ENCODE results near the gene BRD7. TPM values are rescaled to one million over a fixed set of nuclear protein-coding genes. Genes with fewer than 3 reads are reported as not detected.

The BRD7 gene
- total and polyA plus RNA-seq, 7 experiments from 2014 or later = 34.5 to 91.1 (median 84.4) TPM

DNA sequence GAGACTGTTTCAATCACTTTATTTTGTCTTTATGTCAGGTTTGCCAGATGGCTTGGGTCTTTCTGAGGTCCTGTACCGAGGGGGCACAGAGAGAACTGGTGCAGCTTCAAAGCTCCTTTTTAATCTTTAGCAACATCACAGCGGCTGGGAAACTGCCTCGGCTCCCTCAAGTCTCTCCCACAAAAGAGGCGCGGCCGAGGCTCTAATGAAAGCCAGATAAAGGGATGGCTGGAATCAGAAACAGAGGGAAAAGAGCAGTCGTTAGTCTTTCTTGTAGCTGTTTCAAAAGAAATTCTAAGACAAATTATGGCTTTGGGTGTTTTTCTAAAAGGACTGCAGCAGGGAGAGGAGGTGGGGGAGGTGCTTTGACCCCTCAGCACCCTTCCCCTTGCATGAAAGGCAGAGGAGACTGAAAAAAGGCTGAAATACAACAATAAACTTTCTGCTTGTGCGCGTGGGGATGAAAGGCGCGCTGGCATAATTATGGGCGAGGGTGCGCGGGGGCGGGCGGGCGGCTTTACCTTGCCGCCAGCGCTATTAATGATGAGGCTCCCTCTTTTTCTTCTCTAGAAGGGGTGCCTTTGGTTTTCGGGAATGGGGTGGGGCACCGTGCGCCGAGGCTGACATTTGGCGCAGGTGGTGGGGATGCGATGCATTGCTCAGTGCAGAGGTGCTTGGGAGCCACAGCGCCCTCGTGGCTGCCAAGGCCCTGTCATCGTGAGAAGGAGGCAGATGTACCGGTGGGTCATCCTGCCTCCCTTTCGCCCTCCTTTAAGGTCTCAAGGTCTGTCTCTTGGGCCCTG, 22.3 kb upstream of the BRD7 start:
- DNase-seq = no peak
- Histone ChIP-seq H3K4me1 (ENCODE audit: control insufficient read depth in 2 of 2, insufficient read depth in 2 of 2, low read length in 2 of 2) (peaks cover 0 to 11% of the 10 kb centered on the region in 2 donors), H3K36me3 (ENCODE audit: control insufficient read depth in 2 of 3, insufficient read depth in 3 of 3, low read length in 3 of 3) (no peaks in the 10 kb centered on the region), H3K27me3 (ENCODE audit: control insufficient read depth in 2 of 2, insufficient read depth in 2 of 2, low read length in 2 of 2) (no peaks in the 10 kb centered on the region), H3K9me3 (ENCODE audit: control insufficient read depth in 2 of 3, low read length in 3 of 3) (no peaks in the 10 kb centered on the region), H3K27ac (ENCODE audit: low read depth, low read length) (no peak overlapping the region), H3K4me3 (ENCODE audit: low read length) (no peak overlapping the region)
- H3K4me3 Mint-ChIP-seq = no peak overlapping the region
- peaks cover 0 to 4% (median 0%) of the 10 kb centered on the region in 5 donors for H3K27me3 Mint-ChIP-seq
- H3K9me3 Mint-ChIP-seq = peaks cover 0 to 1% (median 0%) of the 10 kb centered on the region in 11 donors
- no peaks in the 10 kb centered on the region for H3K36me3 Mint-ChIP-seq
- no peak for ATAC-seq
- H3K27ac Mint-ChIP-seq = no peak overlapping the region
- intact Hi-C loops (cut with micrococcal nuclease) = no loop called here
- peaks cover 5 to 21% (median 13%) of the 10 kb centered on the region in 7 donors for H3K4me1 Mint-ChIP-seq
- CTCF ChIA-PET = no interaction called here
- POLR2A ChIA-PET = no interaction called here

DNA sequence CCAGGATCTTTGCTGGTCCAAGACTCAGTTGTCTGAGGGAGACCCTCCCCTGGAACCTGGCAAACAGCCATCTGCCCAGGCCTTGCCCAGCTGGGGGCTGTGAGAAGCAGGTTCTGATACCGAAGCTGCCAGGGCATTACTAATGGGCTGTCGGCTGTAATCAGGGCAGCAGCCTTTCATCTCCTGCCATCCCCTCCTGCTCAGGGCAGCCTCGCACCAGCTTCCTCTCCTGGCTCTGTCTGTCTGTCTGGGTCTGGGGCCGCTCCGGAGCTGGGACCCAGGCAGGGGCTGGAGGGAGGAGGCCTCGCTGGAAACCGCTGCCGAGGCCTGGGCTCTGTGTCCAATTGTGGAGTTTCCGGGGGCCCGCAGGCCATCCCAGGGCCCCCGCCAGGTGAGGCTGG, 21.6 kb upstream of the BRD7 start:
- ChIA-PET POLR2A (no interaction called here), CTCF (no interaction called here)
- no peaks in the 10 kb centered on the region for H3K9me3 ChIP-seq (ENCODE audit: control insufficient read depth in 2 of 3, low read length in 3 of 3)

DNA sequence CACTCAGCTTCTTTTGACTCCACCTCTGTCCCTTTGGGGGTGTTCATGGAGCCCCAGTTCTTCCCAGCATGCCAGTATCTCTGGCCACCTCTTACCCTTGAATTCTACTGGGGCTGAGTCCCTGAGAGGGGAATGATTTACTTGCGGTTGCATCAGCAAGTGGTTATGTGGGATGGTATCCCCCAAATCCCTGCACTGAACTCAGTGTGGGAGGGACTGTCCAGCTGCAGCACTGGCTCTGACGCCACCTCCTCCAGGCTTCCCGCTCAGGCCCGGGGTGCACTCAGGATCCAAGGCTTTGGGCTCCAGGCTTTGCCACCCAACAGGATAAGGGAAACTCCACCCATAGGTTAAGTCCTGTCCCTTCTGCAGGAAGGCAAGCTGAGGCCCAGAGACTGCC, 21.1 kb upstream of the BRD7 start:
- H3K4me1 ChIP-seq (ENCODE audit: control insufficient read depth in 2 of 2, insufficient read depth in 2 of 2, low read length in 2 of 2) = peaks cover 0 to under 1% of the 10 kb centered on the region in 2 donors
- ChIA-PET POLR2A (no interaction called here), CTCF (no interaction called here)
- Mint-ChIP-seq H3K4me1 (peaks cover 0 to 9% (median under 1%) of the 10 kb centered on the region in 7 donors), H3K27me3 (peaks cover 0 to 4% (median 0%) of the 10 kb centered on the region in 5 donors), H3K27ac (no peak overlapping the region), H3K9me3 (peaks cover 0 to 1% (median 0%) of the 10 kb centered on the region in 11 donors), H3K4me3 (no peak overlapping the region), H3K36me3 (no peaks in the 10 kb centered on the region)
- no peak overlapping the region for H3K4me3 ChIP-seq (ENCODE audit: low read length)
- intact Hi-C loops (cut with micrococcal nuclease) = no loop called here
- H3K9me3 ChIP-seq (ENCODE audit: control insufficient read depth in 2 of 3, low read length in 3 of 3) = no peaks in the 10 kb centered on the region
- H3K36me3 ChIP-seq (ENCODE audit: control insufficient read depth in 2 of 3, insufficient read depth in 3 of 3, low read length in 3 of 3) = no peaks in the 10 kb centered on the region
- ATAC-seq (no peak), DNase-seq (no peak)
- H3K27me3 ChIP-seq (ENCODE audit: control insufficient read depth in 2 of 2, insufficient read depth in 2 of 2, low read length in 2 of 2) = no peaks in the 10 kb centered on the region
- no peak overlapping the region for H3K27ac ChIP-seq (ENCODE audit: low read depth, low read length)

More for the DNA sequence above, 21.6 kb upstream of the BRD7 start:
- Histone ChIP-seq H3K36me3 (ENCODE audit: control insufficient read depth in 2 of 3, insufficient read depth in 3 of 3, low read length in 3 of 3) (no peaks in the 10 kb centered on the region), H3K27ac (ENCODE audit: low read depth, low read length) (no peak overlapping the region), H3K4me3 (ENCODE audit: low read length) (no peak overlapping the region), H3K4me1 (ENCODE audit: control insufficient read depth in 2 of 2, insufficient read depth in 2 of 2, low read length in 2 of 2) (peaks cover 0 to 4% of the 10 kb centered on the region in 2 donors), H3K27me3 (ENCODE audit: control insufficient read depth in 2 of 2, insufficient read depth in 2 of 2, low read length in 2 of 2) (no peaks in the 10 kb centered on the region)
- intact Hi-C loops (cut with micrococcal nuclease) = no loop called here
- peaks cover 0 to 4% (median 0%) of the 10 kb centered on the region in 5 donors for H3K27me3 Mint-ChIP-seq
- peaks cover 0 to 14% (median 6%) of the 10 kb centered on the region in 7 donors for H3K4me1 Mint-ChIP-seq
- peaks cover 0 to 2% (median 0%) of the 10 kb centered on the region in 11 donors for H3K9me3 Mint-ChIP-seq
- no peaks in the 10 kb centered on the region for H3K36me3 Mint-ChIP-seq
- H3K27ac Mint-ChIP-seq = no peak overlapping the region
- DNase-seq (no peak), ATAC-seq (no peak)
- no peak overlapping the region for H3K4me3 Mint-ChIP-seq

DNA sequence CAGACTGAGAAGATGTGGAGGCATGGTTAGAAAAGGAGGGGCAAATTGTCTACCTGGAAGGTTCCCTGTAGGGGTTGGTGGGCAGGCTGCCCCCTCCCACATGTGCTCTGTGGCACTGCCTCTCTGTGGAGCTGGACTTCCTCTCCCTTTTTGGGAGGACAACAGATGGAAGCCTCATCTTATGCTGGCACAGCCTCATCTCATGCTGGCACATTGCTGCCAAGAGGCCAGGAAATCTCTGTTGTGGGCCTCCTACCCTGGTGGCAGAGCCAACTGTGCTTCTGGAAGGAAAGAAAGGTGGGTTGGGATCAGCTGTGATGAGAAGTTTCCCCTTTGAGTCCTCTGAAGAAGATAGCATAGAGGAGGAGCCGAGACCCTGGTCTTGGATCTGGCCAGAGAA, 19.7 kb upstream of the BRD7 start:
- DNase-seq = no peak
- ChIA-PET CTCF (no interaction called here), POLR2A (no interaction called here)

DNA sequence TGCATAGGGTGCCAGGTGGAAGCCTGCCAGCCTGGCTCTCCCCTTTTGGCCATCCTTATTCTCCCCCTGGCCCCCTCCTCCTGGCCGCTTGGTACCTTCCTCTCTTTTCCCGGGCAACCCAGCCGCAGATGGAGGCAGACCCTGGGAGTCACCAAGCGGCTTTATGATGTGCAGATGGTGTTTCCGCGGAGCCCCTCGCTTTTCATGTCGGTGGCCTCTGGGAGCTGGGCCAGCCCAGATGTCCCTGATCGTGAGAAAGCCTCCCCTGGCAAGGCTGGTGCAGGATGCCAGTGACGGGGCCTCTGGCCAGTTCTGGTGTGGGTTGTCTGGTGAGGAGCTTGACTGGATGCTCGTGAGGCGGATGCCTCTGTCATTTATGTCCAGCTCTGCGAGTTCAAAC, 18.0 kb upstream of the BRD7 start:
- no peaks in the 10 kb centered on the region for H3K36me3 Mint-ChIP-seq
- H3K4me3 Mint-ChIP-seq = no peak overlapping the region
- Histone ChIP-seq H3K4me3 (ENCODE audit: low read length) (no peak overlapping the region), H3K27ac (ENCODE audit: low read depth, low read length) (no peak overlapping the region), H3K36me3 (ENCODE audit: control insufficient read depth in 2 of 3, insufficient read depth in 3 of 3, low read length in 3 of 3) (no peaks in the 10 kb centered on the region), H3K9me3 (ENCODE audit: control insufficient read depth in 2 of 3, low read length in 3 of 3) (no peaks in the 10 kb centered on the region), H3K27me3 (ENCODE audit: control insufficient read depth in 2 of 2, insufficient read depth in 2 of 2, low read length in 2 of 2) (no peaks in the 10 kb centered on the region), H3K4me1 (ENCODE audit: control insufficient read depth in 2 of 2, insufficient read depth in 2 of 2, low read length in 2 of 2) (no peaks in the 10 kb centered on the region)
- intact Hi-C loops (cut with micrococcal nuclease) = no loop called here
- CTCF ChIA-PET = no interaction called here
- no peak overlapping the region for H3K27ac Mint-ChIP-seq
- no peak for ATAC-seq
- H3K4me1 Mint-ChIP-seq = no peaks in the 10 kb centered on the region
- POLR2A ChIA-PET = no interaction called here
- H3K9me3 Mint-ChIP-seq = peaks cover 0 to 1% (median 0%) of the 10 kb centered on the region in 11 donors
- no peak for DNase-seq
- peaks cover 0 to 2% (median 0%) of the 10 kb centered on the region in 5 donors for H3K27me3 Mint-ChIP-seq

More for the DNA sequence above, 19.7 kb upstream of the BRD7 start:
- Mint-ChIP-seq H3K36me3 (no peaks in the 10 kb centered on the region), H3K4me3 (no peak overlapping the region), H3K27ac (peak overlapping the region in 2 of 9 donors; percentile 2 to 50), H3K9me3 (peaks cover 0 to 1% (median 0%) of the 10 kb centered on the region in 11 donors), H3K27me3 (peaks cover 0 to 4% (median 0%) of the 10 kb centered on the region in 5 donors), H3K4me1 (peaks cover 0 to 2% (median 0%) of the 10 kb centered on the region in 7 donors)
- no peak for ATAC-seq
- H3K9me3 ChIP-seq (ENCODE audit: control insufficient read depth in 2 of 3, low read length in 3 of 3) = no peaks in the 10 kb centered on the region
- no peak overlapping the region for H3K27ac ChIP-seq (ENCODE audit: low read depth, low read length)
- H3K4me3 ChIP-seq (ENCODE audit: low read length) = no peak overlapping the region
- H3K36me3 ChIP-seq (ENCODE audit: control insufficient read depth in 2 of 3, insufficient read depth in 3 of 3, low read length in 3 of 3) = no peaks in the 10 kb centered on the region
- H3K27me3 ChIP-seq (ENCODE audit: control insufficient read depth in 2 of 2, insufficient read depth in 2 of 2, low read length in 2 of 2) = no peaks in the 10 kb centered on the region
- no peaks in the 10 kb centered on the region for H3K4me1 ChIP-seq (ENCODE audit: control insufficient read depth in 2 of 2, insufficient read depth in 2 of 2, low read length in 2 of 2)
- intact Hi-C loops (cut with micrococcal nuclease) = no loop called here

DNA sequence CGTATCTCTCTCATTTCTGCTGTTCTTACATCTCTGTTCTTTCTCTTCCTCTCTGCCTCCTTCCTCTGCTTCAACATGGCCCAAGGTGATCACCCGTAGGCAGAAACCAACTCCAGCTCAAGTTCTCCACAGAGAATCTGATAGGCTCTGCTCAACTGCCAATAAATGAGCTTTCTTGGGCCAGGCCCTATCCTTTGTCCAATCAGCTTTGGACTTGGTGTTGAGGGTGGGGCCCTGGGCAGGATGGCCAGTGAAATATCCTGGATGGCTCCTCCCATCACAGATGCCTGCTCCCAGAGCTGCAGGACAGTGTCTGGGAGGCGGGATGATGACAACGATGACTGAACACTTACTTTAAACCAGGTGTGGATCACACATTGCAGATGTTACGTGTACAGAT, 17.4 kb upstream of the BRD7 start:
- no peak overlapping the region for H3K27ac Mint-ChIP-seq
- H3K27ac ChIP-seq (ENCODE audit: low read depth, low read length) = no peak overlapping the region
- H3K4me3 Mint-ChIP-seq = no peak overlapping the region
- H3K36me3 ChIP-seq (ENCODE audit: control insufficient read depth in 2 of 3, insufficient read depth in 3 of 3, low read length in 3 of 3) = no peaks in the 10 kb centered on the region
- H3K4me1 Mint-ChIP-seq = no peaks in the 10 kb centered on the region
- no peaks in the 10 kb centered on the region for H3K4me1 ChIP-seq (ENCODE audit: control insufficient read depth in 2 of 2, insufficient read depth in 2 of 2, low read length in 2 of 2)
- ATAC-seq (no peak), DNase-seq (no peak)
- no peaks in the 10 kb centered on the region for H3K27me3 ChIP-seq (ENCODE audit: control insufficient read depth in 2 of 2, insufficient read depth in 2 of 2, low read length in 2 of 2)
- CTCF ChIA-PET = no interaction called here
- peaks cover 0 to 2% (median 0%) of the 10 kb centered on the region in 5 donors for H3K27me3 Mint-ChIP-seq
- peaks cover 0 to 1% (median 0%) of the 10 kb centered on the region in 11 donors for H3K9me3 Mint-ChIP-seq
- POLR2A ChIA-PET = no interaction called here
- no peak overlapping the region for H3K4me3 ChIP-seq (ENCODE audit: low read length)
- no peaks in the 10 kb centered on the region for H3K36me3 Mint-ChIP-seq
- intact Hi-C loops (cut with micrococcal nuclease) = no loop called here
- H3K9me3 ChIP-seq (ENCODE audit: control insufficient read depth in 2 of 3, low read length in 3 of 3) = no peaks in the 10 kb centered on the region
